ENCODE measurements around the gene ST8SIA1.

Gene ST8SIA1

DNA sequence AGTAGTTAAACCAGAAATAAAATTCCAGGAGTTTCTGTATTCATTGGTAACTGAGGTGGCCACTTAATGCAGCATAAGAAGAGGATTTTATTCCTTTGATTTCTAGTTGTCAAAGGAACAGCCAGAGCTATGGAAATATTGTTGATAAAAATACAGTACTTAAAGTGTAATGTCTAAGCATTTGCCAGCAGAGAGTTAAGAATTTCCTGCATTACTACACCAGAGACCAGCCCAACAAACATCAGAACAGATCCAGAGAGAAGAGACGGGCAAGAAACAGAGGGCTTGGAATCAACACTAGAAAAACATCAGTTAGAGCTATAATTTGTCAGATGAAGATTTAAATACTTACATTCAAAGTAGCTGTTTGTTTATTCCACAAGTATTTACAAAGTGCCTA, 77.9 kb downstream of the ST8SIA1 start:
- no peaks in the 10 kb centered on the region for H3K27me3 ChIP-seq (ENCODE audit: insufficient read depth, low read depth)
- TF ChIP-seq, protein P1, sequence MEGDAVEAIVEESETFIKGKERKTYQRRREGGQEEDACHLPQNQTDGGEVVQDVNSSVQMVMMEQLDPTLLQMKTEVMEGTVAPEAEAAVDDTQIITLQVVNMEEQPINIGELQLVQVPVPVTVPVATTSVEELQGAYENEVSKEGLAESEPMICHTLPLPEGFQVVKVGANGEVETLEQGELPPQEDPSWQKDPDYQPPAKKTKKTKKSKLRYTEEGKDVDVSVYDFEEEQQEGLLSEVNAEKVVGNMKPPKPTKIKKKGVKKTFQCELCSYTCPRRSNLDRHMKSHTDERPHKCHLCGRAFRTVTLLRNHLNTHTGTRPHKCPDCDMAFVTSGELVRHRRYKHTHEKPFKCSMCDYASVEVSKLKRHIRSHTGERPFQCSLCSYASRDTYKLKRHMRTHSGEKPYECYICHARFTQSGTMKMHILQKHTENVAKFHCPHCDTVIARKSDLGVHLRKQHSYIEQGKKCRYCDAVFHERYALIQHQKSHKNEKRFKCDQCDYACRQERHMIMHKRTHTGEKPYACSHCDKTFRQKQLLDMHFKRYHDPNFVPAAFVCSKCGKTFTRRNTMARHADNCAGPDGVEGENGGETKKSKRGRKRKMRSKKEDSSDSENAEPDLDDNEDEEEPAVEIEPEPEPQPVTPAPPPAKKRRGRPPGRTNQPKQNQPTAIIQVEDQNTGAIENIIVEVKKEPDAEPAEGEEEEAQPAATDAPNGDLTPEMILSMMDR (conservative IDR thresholded peaks at IDR 0.05; ENCODE audit: low read depth, low read length) = no peak
- H3K4me1 ChIP-seq (ENCODE audit: low read depth, poor library complexity, severe bottlenecking) = peaks cover 15% of the 10 kb centered on the region
- H3K36me3 ChIP-seq (ENCODE audit: insufficient read depth) = no peaks in the 10 kb centered on the region
- H3K9ac ChIP-seq = no peak overlapping the region
- H3K79me2 ChIP-seq (ENCODE audit: insufficient read depth, low read depth) = no peaks in the 10 kb centered on the region
- peak overlapping the region; percentile 44; the same call in 1 of the 2 replicates for H3K4me2 ChIP-seq
- H2AFZ ChIP-seq (ENCODE audit: low read depth) = no peak overlapping the region
- H3K27ac ChIP-seq = no peak overlapping the region
- no peaks in the 10 kb centered on the region for H4K20me1 ChIP-seq (ENCODE audit: insufficient read depth)
- H3K4me3 ChIP-seq (IDR thresholded peaks at IDR 0.05; ENCODE audit: insufficient read depth, low read depth, low read length) = no peak overlapping the region

DNA sequence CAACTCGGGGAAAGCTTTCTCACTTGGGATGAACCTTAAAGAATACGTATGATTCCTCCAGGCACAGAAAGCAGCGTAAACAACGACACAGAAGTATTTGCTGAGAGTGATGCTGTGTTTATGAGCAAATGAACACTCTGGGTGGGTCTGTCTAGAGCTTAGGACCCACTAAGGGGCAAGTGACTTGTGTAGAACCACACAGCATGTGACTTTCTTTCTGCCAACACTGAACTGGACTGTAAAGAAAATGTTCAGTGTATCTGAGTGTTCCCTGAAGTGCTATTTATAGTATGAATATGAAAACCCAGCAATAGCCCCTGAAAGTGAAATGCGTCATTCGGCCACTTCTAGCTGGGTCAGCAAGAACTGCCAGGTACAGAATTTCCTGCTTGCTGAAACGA, 78.5 kb downstream of the ST8SIA1 start:
- no peaks in the 10 kb centered on the region for H3K79me2 ChIP-seq (ENCODE audit: insufficient read depth, low read depth)
- TF ChIP-seq, protein P1 (conservative IDR thresholded peaks at IDR 0.05; ENCODE audit: low read depth, low read length) = no peak
- no peak overlapping the region; the same call in 1 of the 2 replicates for H3K27ac ChIP-seq
- H3K27me3 ChIP-seq (ENCODE audit: insufficient read depth, low read depth) = no peaks in the 10 kb centered on the region
- H3K36me3 ChIP-seq (ENCODE audit: insufficient read depth) = no peaks in the 10 kb centered on the region
- H3K4me2 ChIP-seq = peak overlapping the region; percentile 44; the same call in 1 of the 2 replicates
- H3K4me1 ChIP-seq (ENCODE audit: low read depth, poor library complexity, severe bottlenecking) = peaks cover 15% of the 10 kb centered on the region
- H3K4me3 ChIP-seq (IDR thresholded peaks at IDR 0.05; ENCODE audit: insufficient read depth, low read depth, low read length) = no peak overlapping the region
- H4K20me1 ChIP-seq (ENCODE audit: insufficient read depth) = no peaks in the 10 kb centered on the region
- 0 out of 2 replicates have a peak overlapping the region, but pooled peaks have one; percentile 12 for H2AFZ ChIP-seq (ENCODE audit: low read depth)
- no peak overlapping the region for H3K9ac ChIP-seq

DNA sequence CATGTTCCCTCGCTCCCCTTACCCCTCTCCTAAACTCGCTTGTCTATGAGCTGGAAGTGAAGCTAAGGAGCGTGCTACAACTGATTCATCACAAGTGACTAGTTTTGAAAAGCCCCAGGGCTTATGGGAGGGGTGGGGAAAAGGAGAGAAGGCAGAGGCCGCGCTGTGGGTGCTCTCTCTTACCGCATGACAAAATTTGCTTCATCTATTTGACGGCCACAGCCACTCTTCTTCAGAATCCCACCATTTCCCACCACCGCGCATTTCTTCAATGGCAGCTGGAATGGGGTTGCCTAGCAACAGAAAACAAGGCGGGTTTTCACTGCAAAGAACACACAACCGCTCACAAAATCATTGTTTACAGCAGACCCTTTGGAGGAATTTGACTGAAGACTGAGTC, 79.4 kb downstream of the ST8SIA1 start:
- H3K4me3 ChIP-seq (IDR thresholded peaks at IDR 0.05; ENCODE audit: insufficient read depth, low read depth, low read length) = no peak overlapping the region
- TF ChIP-seq, protein P1 (conservative IDR thresholded peaks at IDR 0.05; ENCODE audit: low read depth, low read length) = no peak
- no peak overlapping the region for H3K4me2 ChIP-seq
- no peak overlapping the region for H3K9ac ChIP-seq
- H3K27me3 ChIP-seq (ENCODE audit: insufficient read depth, low read depth) = no peaks in the 10 kb centered on the region
- H4K20me1 ChIP-seq (ENCODE audit: insufficient read depth) = no peaks in the 10 kb centered on the region
- peaks cover 15% of the 10 kb centered on the region for H3K4me1 ChIP-seq (ENCODE audit: low read depth, poor library complexity, severe bottlenecking)
- no peak overlapping the region for H3K27ac ChIP-seq
- H3K79me2 ChIP-seq (ENCODE audit: insufficient read depth, low read depth) = no peaks in the 10 kb centered on the region
- no peak overlapping the region for H2AFZ ChIP-seq (ENCODE audit: low read depth)
- H3K36me3 ChIP-seq (ENCODE audit: insufficient read depth) = no peaks in the 10 kb centered on the region

DNA sequence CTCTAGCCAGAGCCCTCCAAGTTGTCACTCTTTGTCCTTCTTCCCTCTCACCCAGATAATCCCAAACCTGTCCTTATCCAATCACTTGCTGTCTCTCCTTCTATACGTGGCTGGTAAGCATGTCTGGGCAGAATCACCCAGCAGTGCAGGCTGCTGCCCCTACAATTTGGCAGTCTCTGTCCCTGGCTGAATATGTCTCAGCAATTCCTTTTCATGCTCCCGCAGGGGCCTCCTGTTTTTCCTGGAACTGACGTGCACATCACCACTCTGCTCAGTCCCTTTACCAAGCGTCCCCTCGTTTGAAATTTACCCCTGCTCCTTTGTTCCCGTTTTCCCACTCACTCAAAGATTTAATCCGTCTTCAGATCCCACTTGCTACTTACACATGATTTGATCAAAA, 80.0 kb downstream of the ST8SIA1 start:
- H3K4me3 ChIP-seq (IDR thresholded peaks at IDR 0.05; ENCODE audit: insufficient read depth, low read depth, low read length) = no peak overlapping the region
- H3K36me3 ChIP-seq (ENCODE audit: insufficient read depth) = no peaks in the 10 kb centered on the region
- TF ChIP-seq, protein P1 (conservative IDR thresholded peaks at IDR 0.05; ENCODE audit: low read depth, low read length) = no peak
- no peak overlapping the region for H3K9ac ChIP-seq
- H3K4me1 ChIP-seq (ENCODE audit: low read depth, poor library complexity, severe bottlenecking) = peaks cover 15% of the 10 kb centered on the region
- no peak overlapping the region for H3K4me2 ChIP-seq
- H3K79me2 ChIP-seq (ENCODE audit: insufficient read depth, low read depth) = no peaks in the 10 kb centered on the region
- no peak overlapping the region for H2AFZ ChIP-seq (ENCODE audit: low read depth)
- H3K27me3 ChIP-seq (ENCODE audit: insufficient read depth, low read depth) = no peaks in the 10 kb centered on the region
- H4K20me1 ChIP-seq (ENCODE audit: insufficient read depth) = no peaks in the 10 kb centered on the region
- H3K27ac ChIP-seq = no peak overlapping the region
